ENCODE results near the gene MAGOH.
"Not testable (repeated sequence)": the region's sequence is repeated elsewhere in the genome, so short reads cannot be mapped to it uniquely, and the experiment has no call there.

Gene MAGOH

GRCh38 chr1:53220171-53220961 is 18.0 kb downstream of the MAGOH start, which contains the start of gene CZIB:
Gene CZIB, minus strand, starts transcription at chr1:53220634. Its CDS starts 59 bp downstream, at chr1:53220575.
- peak; percentile 96 for DNase-seq (ENCODE audit: low spot score)

- DNase-seq (ENCODE audit: low spot score) = no peak
These were observed 18.6 kb downstream of the MAGOH start for GRCh38 chr1:53219711-53220110.

GRCh38 chr1:53218201-53218600 is 20.1 kb downstream of the MAGOH start:
- no peak for DNase-seq (ENCODE audit: low spot score)

- no peak for DNase-seq (ENCODE audit: low spot score)
These were observed 23.9 kb downstream of the MAGOH start for GRCh38 chr1:53214376-53214940.

- no peak for DNase-seq (ENCODE audit: low spot score)
These were observed 27.4 kb downstream of the MAGOH start for GRCh38 chr1:53210954-53211353.

GRCh38 chr1:53210352-53210751 is 28.0 kb downstream of the MAGOH start:
- no peak for DNase-seq (ENCODE audit: low spot score)

GRCh38 chr1:53207726-53208125 is 30.6 kb downstream of the MAGOH start:
- DNase-seq (ENCODE audit: low spot score) = no peak

- no peak for DNase-seq (ENCODE audit: low spot score)
These were observed 31.5 kb downstream of the MAGOH start for GRCh38 chr1:53206735-53207379.

GRCh38 chr1:53206083-53206685 is 32.1 kb downstream of the MAGOH start:
- not testable (repeated sequence) for DNase-seq (ENCODE audit: low spot score)

- not testable (repeated sequence) for DNase-seq (ENCODE audit: low spot score)
These were observed 32.8 kb downstream of the MAGOH start for GRCh38 chr1:53205496-53205895.

- no peak for DNase-seq (ENCODE audit: low spot score)
These were observed 34.9 kb downstream of the MAGOH start for GRCh38 chr1:53203466-53203865.

- no peak for DNase-seq (ENCODE audit: low spot score)
These were observed 40.1 kb downstream of the MAGOH start for GRCh38 chr1:53198241-53198651.

- no peak for DNase-seq (ENCODE audit: low spot score)
These were observed 40.8 kb downstream of the MAGOH start for GRCh38 chr1:53197291-53198200.

GRCh38 chr1:53196485-53197290 is 41.6 kb downstream of the MAGOH start, which contains the start of gene CPT2:
Gene CPT2, plus strand, starts transcription at chr1:53196824. Its CDS starts 120 bp downstream, at chr1:53196944.
- DNase-seq (ENCODE audit: low spot score) = peak; percentile 98

- DNase-seq (ENCODE audit: low spot score) = no peak
These were observed 42.3 kb downstream of the MAGOH start for GRCh38 chr1:53196017-53196484.

- no peak for DNase-seq (ENCODE audit: low spot score)
These were observed 42.9 kb downstream of the MAGOH start for GRCh38 chr1:53195246-53196016.

- DNase-seq (ENCODE audit: low spot score) = no peak
These were observed 48.1 kb downstream of the MAGOH start for GRCh38 chr1:53190210-53190611.

GRCh38 chr1:53189061-53189460 is 49.3 kb downstream of the MAGOH start:
- DNase-seq (ENCODE audit: low spot score) = no peak

- no peak for DNase-seq (ENCODE audit: low spot score)
These were observed 50.2 kb downstream of the MAGOH start for GRCh38 chr1:53188099-53188498.

- DNase-seq (ENCODE audit: low spot score) = no peak
These were observed 50.9 kb downstream of the MAGOH start for GRCh38 chr1:53187401-53187800.

All from D341Med (cell line).